Hepatocyte (in vitro differentiated cells): ENCODE results near the gene CCDC91. TPM values are rescaled to one million over a fixed set of nuclear protein-coding genes. Genes with fewer than 3 reads are reported as not detected.

Source experiments
- DNase-seq: peaks from one replicate; pipeline ENCODE4 v3.0.0-alpha.2; 2016; ENCODE audit warnings: low spot score
- H2AFZ ChIP-seq: fragments of 200-600 bp; sonication (generic); 2 replicates; pipeline ENCODE4 v1.6.0; 2016; ENCODE audit warnings: antibody characterized with exemption, mild to moderate bottlenecking
- H3K27ac ChIP-seq: fragments of 200-600 bp; sonication (generic); 2 replicates; pipeline ENCODE4 v1.5.1; 2016; ENCODE audit warnings: mild to moderate bottlenecking
- H3K27me3 ChIP-seq: fragments of 200-600 bp; sonication (generic); 2 replicates; pipeline ENCODE4 v1.6.1; 2016
- H3K36me3 ChIP-seq: fragments of 200-600 bp; sonication (generic); replicated peaks from 2 replicates; pipeline ENCODE4 v1.5.1; 2016; ENCODE audit warnings: low read depth; ENCODE audit not compliant: insufficient read depth
- H3K4me1 ChIP-seq: fragments of 200-600 bp; sonication (generic); 2 replicates; pipeline ENCODE4 v1.5.1; 2016; ENCODE audit warnings: mild to moderate bottlenecking, moderate library complexity; ENCODE audit not compliant: insufficient read depth
- H3K4me2 ChIP-seq: fragments of 200-600 bp; sonication (generic); 2 replicates; pipeline ENCODE4 v1.6.0; 2016
- H3K4me3 ChIP-seq: fragments of 200-600 bp; sonication (generic); 2 replicates; pipeline ENCODE4 v1.5.1; 2016; ENCODE audit warnings: mild to moderate bottlenecking
- H3K79me2 ChIP-seq: fragments of 200-600 bp; sonication (generic); 2 replicates; pipeline ENCODE4 v1.6.0; 2017; ENCODE audit warnings: mild to moderate bottlenecking
- H3K9me2 ChIP-seq: fragments of 200-600 bp; sonication (generic); replicated peaks from 2 replicates; pipeline ENCODE4 v1.6.0; 2017; ENCODE audit warnings: mild to moderate bottlenecking; ENCODE audit not compliant: insufficient read depth
- H3K9me3 ChIP-seq: fragments of 200-600 bp; sonication (generic); 2 replicates; pipeline ENCODE4 v1.5.1; 2016; ENCODE audit warnings: low read depth, mild to moderate bottlenecking
- H4K20me1 ChIP-seq: fragments of 200-600 bp; sonication (generic); 2 replicates; pipeline ENCODE4 v1.6.0; 2016; ENCODE audit warnings: mild to moderate bottlenecking; ENCODE audit not compliant: insufficient read depth, poor library complexity, severe bottlenecking
- CTCF ChIP-seq: fragments of 200-600 bp; sonication (generic); IDR thresholded peaks from 2 replicates; pipeline ENCODE4 v1.5.1; 2016; ENCODE audit warnings: antibody characterized with exemption, mild to moderate bottlenecking; ENCODE audit not compliant: poor library complexity
- EZH2 ChIP-seq: fragments of 200-600 bp; sonication (generic); IDR thresholded peaks from 2 replicates; pipeline ENCODE4 v1.6.1; 2016; ENCODE audit warnings: antibody characterized with exemption, mild to moderate bottlenecking, borderline replicate concordance
- EZH2phosphoT487 ChIP-seq: fragments of 200-600 bp; sonication (generic); IDR thresholded peaks from one replicate; pipeline ENCODE4 v1.6.1; 2018; ENCODE audit warnings: antibody characterized with exemption, mild to moderate bottlenecking, low read depth, moderate library complexity; ENCODE audit not compliant: unreplicated experiment, severe bottlenecking
- WGBS: methylation state at CpG from one replicate; pipeline ENCODE4 v1.1.6; 2016; ENCODE audit warnings: low lambda C conversion rate; ENCODE audit errors: missing lambda C conversion rate; 5-methylcytosine and 5-hydroxymethylcytosine counted together
- polyA plus RNA-seq: library from polyadenylated mRNA; unstranded; fragments of >200 nt; fragmentation: Nextera tagmentation; extraction: Ambion mirVana; gene quantifications from 2 replicates; pipeline ENCODE4 v1.2.1, GENCODE V29; 2016
- total RNA-seq: library from RNA; depleted of rRNA; stranded (reverse); fragments of >200 nt; gene quantifications from 2 replicates; pipeline ENCODE4 v1.2.3, GENCODE V29; 2014

The CCDC91 gene
- total and polyA plus RNA-seq, 2 experiments from 2014 or later: 14.2 to 15.1 TPM

- no peaks in the 10 kb centered on the region for H3K36me3 ChIP-seq
- 88% methylated on average over 2 of the region's 2 CpGs for WGBS
- no peaks in the 10 kb centered on the region for H3K27me3 ChIP-seq
- no peak overlapping the region for H3K4me2 ChIP-seq
- no peak overlapping the region for H3K4me3 ChIP-seq
- H3K27ac ChIP-seq: no peak overlapping the region
- H3K9me2 ChIP-seq: no peaks in the 10 kb centered on the region
- H4K20me1 ChIP-seq: no peaks in the 10 kb centered on the region
- H3K79me2 ChIP-seq: peaks cover 36% of the 10 kb centered on the region
- no peak overlapping the region for H2AFZ ChIP-seq
- H3K4me1 ChIP-seq: no peaks in the 10 kb centered on the region
- no peak for DNase-seq
- no peak for TF ChIP-seq EZH2
- no peak for TF ChIP-seq EZH2phosphoT487
- TF ChIP-seq CTCF: no peak
- H3K9me3 ChIP-seq: peaks cover 2% of the 10 kb centered on the region
Measured at GRCh38 chr12:28223858-28224257, 33.6 kb downstream of the CCDC91 start.

GRCh38 chr12:28226705-28227104 is 36.4 kb downstream of the CCDC91 start:
- TF ChIP-seq EZH2 (no peak), EZH2phosphoT487 (no peak), CTCF (no peak)
- peaks cover 25% of the 10 kb centered on the region for H3K79me2 ChIP-seq
- H3K9me2 ChIP-seq: no peaks in the 10 kb centered on the region
- H3K4me2 ChIP-seq: no peak overlapping the region
- no peak overlapping the region for H3K4me3 ChIP-seq
- H3K36me3 ChIP-seq: no peaks in the 10 kb centered on the region
- H3K4me1 ChIP-seq: no peaks in the 10 kb centered on the region
- no peak overlapping the region for H3K27ac ChIP-seq
- no peaks in the 10 kb centered on the region for H4K20me1 ChIP-seq
- H2AFZ ChIP-seq: no peak overlapping the region
- H3K27me3 ChIP-seq: no peaks in the 10 kb centered on the region
- peaks cover 2% of the 10 kb centered on the region for H3K9me3 ChIP-seq
- DNase-seq: no peak

- Histone ChIP-seq H3K4me1 (no peaks in the 10 kb centered on the region), H3K79me2 (peaks cover 23% of the 10 kb centered on the region), H3K9me3 (peaks cover 2% of the 10 kb centered on the region), H4K20me1 (no peaks in the 10 kb centered on the region), H3K4me2 (no peak overlapping the region), H3K27ac (no peak overlapping the region), H3K9me2 (no peaks in the 10 kb centered on the region), H3K36me3 (no peaks in the 10 kb centered on the region), H3K4me3 (no peak overlapping the region), H2AFZ (no peak overlapping the region), H3K27me3 (no peaks in the 10 kb centered on the region)
- TF ChIP-seq EZH2phosphoT487: no peak
- TF ChIP-seq EZH2: no peak
- no peak for TF ChIP-seq CTCF
- DNase-seq: no peak
- 94% methylated on average over 3 of the region's 3 CpGs for WGBS
Measured at GRCh38 chr12:28227251-28227650, 37.0 kb downstream of the CCDC91 start.

- no peak overlapping the region for H3K4me2 ChIP-seq
Measured at GRCh38 chr12:28231248-28231647, 41.0 kb downstream of the CCDC91 start.

More at GRCh38 chr12:28231248-28231647, 41.0 kb downstream of the CCDC91 start:
- H3K9me3 ChIP-seq: no peaks in the 10 kb centered on the region
- H3K4me1 ChIP-seq: no peaks in the 10 kb centered on the region
- no peak for DNase-seq
- no peaks in the 10 kb centered on the region for H3K9me2 ChIP-seq
- H3K79me2 ChIP-seq: peaks cover 11% of the 10 kb centered on the region
- H3K36me3 ChIP-seq: no peaks in the 10 kb centered on the region
- no peak for TF ChIP-seq EZH2phosphoT487
- TF ChIP-seq EZH2: no peak
- no peak for TF ChIP-seq CTCF
- no peak overlapping the region for H2AFZ ChIP-seq
- no peak overlapping the region for H3K4me3 ChIP-seq
- no peaks in the 10 kb centered on the region for H3K27me3 ChIP-seq
- no peaks in the 10 kb centered on the region for H4K20me1 ChIP-seq
- no peak overlapping the region for H3K27ac ChIP-seq
